ENCODE measurements around the gene DIS3L2.
"Not testable (repeated sequence)": the region's sequence is repeated elsewhere in the genome, so short reads cannot be mapped to it uniquely, and the experiment has no call there.

The DIS3L2 gene

GRCh38 chr2:232018181-232018580 is 56.7 kb downstream of the DIS3L2 start:
- DNase-seq, result no peak

DNA sequence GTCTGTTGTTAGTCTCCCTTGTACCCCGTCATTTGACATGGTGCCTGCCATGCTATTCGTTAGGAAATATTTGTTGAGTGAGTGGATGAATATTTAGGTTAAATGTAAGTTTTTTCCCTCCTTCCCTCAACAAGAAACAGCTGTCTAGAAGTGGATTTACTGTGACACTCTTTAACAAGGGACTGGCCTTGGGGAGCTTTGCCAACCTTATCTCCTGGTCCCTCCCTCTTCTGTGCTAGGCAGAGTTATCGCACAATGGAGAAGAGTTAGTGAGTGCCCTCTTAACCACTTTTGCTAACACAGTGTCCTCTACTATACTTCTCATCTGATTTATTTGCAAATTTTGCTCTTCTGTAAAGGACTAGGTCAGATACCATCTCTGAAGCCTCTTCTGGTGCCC is 61.2 kb downstream of the DIS3L2 start:
- DNase-seq, result no peak

DNA sequence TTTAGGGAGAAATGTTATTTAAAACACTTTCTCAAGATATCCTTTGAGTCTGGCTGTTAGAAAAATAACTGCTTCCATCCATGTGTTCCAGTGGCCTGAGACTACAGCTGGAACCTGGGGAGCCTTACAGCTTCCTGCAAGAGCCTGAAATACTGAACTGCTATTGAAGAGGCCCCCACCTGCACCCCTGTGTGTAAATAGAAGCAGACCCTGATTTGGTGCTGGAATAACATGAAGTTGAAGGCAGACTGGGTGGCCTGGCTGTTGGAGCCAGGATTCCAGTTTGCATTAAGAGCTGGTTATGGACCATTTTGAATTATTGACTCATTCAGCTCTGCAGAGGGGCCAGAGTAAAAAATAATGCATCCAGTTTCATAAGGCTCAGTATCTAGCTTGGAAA is 61.9 kb downstream of the DIS3L2 start:
- DNase-seq, result no peak

GRCh38 chr2:232024457-232024856 is 62.9 kb downstream of the DIS3L2 start:
- DNase-seq, result no peak

- DNase-seq, result no peak
These were observed 65.4 kb downstream of the DIS3L2 start for GRCh38 chr2:232026910-232027309.

DNA sequence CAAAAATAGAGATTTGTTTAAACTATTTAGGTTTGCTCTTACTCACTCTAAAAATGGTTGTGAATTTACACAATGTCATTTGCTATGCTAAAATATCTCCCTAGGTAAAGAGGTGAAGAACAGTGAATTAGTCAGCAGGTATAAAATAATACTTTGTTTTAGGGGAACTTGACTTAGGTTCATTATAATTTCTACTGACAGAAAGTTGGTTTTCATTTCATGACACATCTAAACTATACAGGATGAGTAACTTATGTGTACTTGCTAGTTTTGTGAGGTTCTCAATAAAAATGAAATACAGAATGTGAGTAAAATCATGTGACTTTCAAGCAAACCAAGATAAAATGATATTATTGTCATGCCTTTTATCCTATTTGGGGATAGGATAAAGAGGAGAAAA is 66.0 kb downstream of the DIS3L2 start:
- no peak for DNase-seq

- DNase-seq, result no peak
These were observed 66.6 kb downstream of the DIS3L2 start for GRCh38 chr2:232028071-232028470.

DNA sequence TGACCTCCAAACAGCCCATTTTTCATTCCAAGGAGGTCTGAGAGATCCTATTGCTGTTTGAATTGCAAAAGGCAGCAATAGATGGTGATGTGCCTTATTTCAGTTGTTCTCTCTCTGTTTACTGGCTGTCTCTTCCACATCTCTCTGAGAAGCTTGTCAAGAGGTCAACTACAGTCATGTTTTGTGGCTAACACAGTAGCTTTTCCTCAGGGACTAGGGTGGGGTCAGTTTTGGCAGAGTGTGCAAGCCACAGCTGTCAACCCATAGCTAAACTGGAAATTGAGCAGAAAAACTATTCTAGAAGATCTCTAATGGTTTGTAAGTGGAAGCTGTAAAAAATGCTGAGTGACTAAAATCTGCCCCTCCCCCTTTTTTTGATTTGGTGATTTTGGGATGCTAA is 67.1 kb downstream of the DIS3L2 start:
- no peak for DNase-seq

- DNase-seq, result no peak
These were observed 67.8 kb downstream of the DIS3L2 start for GRCh38 chr2:232029346-232029745.

DNA sequence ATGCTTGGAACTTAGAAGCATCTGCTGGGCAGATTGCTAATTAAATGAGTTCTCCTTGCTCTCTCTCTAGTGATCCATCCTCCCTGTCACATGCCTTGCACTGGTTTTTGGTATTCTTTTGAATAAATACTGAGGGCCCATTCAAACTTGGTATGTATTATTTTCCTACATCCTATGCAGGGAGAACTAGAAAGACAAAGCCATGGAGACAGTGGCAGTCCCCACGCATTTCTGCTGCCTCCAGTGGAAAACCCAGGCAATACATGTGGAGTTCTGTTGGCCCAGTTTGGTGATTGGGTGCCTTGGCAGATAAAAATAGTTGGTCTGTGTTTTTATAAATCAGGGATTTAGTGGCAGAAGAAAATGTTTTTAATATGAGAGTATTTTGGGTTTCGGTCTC is 68.7 kb downstream of the DIS3L2 start:
- no peak for DNase-seq

- not testable (repeated sequence) for DNase-seq
These were observed 73.8 kb downstream of the DIS3L2 start for GRCh38 chr2:232035292-232035691.

DNA sequence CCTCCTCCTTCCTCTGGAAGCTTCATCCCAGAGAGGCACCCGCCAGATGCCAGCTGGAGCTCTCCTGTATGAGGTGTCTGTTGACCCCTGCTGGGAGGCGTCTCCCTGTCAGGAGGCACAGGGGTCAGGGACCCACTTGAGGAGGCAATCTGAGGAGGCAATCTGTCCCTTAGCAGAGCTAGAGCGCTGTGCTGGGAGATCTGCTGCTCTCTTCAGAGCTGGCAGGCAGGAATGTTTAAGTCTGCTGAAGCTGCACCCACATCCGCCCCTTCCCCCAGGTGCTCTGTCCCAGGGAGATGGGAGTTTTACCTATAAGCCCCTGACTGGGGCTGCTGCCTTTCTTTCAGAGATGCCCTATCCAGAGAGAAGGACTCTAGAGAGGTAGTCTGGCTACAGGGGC is 75.4 kb downstream of the DIS3L2 start:
- not testable (repeated sequence) for DNase-seq

DNA sequence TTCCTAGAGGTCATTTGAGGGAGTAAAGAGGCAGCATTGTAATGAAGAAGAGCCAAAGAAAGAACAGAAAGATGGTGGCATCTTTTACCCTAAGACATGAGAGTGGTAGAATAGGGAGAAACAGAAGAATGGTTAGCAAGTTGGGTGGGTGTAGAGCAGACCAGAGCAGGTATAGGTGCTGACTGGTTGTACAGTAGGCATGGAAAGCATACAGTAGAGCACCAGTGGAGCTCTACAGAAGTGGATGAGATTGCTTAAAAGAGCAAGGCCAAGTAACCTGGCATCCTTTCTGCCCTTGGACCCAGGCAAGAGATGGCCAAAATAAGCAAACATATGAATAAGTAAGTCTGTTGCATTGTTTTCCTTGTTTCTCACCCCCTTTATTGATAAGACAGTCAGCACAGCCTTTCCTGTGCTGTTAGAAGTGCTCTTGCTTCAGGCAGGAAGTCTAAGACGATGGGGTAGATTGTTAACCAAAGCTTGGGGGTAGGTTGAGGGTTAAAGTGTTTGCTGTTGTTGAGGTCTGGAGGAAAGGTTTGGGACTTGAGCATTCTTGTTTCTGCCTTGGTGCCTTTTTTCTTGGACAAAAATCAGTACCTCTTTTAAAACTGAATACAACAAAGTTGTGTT is 76.9 kb downstream of the DIS3L2 start:
- no peak for DNase-seq

DNA sequence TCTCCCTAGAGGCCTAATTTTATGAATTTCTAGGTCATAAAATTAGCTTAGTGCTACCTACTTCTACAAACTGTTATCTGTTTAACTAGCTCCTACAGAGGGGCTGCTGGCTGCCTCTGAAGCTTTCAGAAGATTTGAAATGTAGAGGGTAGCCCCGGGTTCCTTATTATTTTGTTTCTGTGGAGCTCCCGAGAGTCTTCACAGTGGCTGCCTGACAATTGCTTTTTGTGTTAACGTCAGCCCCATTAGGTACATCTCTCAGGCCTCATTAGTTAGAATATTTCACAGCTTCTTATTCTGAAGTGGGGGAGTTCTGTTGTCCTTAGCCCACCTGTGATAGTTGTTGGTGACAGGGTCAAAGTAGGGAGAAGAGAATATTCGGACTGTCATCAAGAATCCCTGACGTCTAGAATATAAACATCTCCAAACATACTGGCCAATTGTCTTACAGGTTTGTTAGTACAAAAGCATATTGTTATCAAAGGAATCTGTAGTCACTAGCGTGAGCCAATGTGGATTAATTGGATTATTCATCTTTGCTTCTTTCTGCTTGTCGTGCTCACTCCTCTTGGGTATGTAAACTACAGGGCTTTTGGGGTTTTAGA is 77.5 kb downstream of the DIS3L2 start:
- no peak for DNase-seq

DNA sequence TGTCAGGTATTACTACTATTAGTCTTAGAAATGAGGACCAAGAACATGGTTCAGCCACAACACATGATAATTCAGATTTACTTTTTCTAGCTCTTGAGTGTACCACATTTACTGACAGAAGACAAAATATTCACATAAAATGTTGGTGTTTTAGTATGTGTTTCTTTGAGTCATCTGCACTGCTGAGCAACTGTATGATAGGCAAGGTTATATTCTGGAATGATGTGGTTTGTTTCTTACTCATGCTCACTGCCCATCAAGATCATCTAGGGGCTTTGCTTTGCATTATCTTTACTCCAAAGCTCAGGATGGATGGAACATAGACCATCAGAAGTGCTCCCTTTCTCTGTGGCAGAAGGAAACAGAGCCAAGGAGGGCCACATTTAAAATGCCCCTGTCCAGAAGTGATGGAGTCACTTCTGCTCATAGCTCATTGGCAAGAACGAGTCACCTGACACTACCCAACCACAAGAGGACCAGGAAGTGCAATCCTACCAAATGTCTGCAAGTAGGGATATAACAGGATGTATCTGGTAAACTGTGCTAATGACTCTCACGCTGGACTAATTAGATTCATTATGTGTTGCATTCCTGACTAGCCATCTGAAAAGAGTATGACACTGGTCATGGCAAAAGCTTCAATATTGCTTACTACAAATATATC is 81.5 kb downstream of the DIS3L2 start:
- no peak for DNase-seq

DNA sequence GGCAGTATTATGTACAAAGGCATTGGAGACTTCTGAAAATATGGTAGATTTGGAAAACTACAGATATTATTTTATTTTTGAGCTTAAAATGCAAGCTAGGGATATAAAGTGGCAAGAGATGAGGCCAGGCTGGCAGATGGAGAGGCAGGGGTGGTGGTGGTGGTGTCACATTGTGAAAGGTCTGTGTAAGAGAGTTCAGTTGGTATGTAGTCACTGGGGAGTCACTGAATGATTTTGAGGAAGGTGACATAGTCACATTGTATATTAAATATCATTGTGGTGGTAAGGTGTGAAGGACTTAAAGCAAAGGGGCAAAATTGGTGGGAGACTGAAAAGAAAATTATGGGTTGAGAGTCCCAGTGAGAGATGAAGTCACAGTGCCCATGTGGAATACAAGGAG is 82.5 kb downstream of the DIS3L2 start:
- no peak for DNase-seq

DNA sequence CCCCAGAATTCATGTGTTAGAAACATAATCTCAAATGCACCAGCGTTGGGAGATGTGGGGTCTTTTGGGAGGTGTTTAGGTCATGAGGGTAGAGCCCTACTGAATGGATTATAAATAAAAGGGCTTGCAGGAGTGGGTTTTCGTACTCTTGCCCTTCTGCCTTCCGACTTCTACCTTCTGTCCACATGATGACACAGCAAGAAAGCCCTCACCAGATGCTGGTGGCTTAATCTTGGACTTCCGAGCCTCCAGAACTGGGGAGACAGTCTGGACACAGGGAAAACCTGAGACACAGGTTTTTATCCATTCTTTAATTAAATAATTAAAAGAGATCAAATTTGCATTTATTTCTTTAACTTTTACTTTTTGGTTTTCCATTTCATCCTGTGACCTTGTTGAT is 87.8 kb downstream of the DIS3L2 start:
- DNase-seq, result no peak

GRCh38 chr2:232052591-232052990 is 91.1 kb downstream of the DIS3L2 start:
- no peak for DNase-seq

- DNase-seq, result no peak
These were observed 92.3 kb downstream of the DIS3L2 start for GRCh38 chr2:232053777-232054176.

- DNase-seq, result no peak
These were observed 96.8 kb downstream of the DIS3L2 start for GRCh38 chr2:232058063-232058877.

DNA sequence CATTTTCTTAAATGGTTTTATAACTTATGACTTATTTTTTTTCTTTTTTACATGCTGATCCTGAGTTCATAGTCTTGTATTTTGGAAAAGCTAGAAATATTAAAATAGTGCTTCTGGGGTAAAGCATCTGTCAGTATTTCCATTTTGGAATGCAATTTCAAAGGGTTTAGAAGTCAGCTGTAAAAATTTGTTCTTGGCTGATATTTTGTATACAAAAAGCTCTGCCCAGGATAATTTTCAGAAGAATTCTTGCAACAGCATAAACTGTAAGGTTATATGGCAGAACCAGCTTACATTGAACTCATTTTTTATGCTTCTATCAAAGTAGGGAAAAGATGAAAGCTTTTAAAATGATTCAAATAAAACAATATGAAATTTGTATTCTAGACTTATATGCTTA is 97.4 kb downstream of the DIS3L2 start:
- no peak for DNase-seq

DNA sequence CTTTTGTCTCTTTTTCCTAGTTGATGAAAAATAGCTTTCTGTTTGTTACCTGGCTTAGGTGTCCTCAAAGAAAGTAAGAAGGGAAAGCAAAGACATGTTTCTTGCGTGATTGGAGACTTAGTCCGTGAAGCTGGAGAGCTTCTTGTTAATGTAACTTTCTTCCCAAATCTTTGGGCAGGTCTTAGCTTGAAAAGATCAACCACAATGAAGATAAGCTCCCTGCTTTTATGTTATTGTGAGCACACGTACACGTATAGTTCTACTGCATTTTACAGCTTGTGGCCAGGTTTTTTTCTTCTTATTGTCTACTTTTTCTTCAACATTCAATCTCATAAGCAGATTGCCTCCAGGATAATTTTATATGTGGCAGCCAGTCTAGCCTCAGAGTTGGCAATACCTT is 99.8 kb downstream of the DIS3L2 start:
- no peak for DNase-seq

GRCh38 chr2:232073026-232073425 is 111.5 kb downstream of the DIS3L2 start:
- DNase-seq, result no peak

GRCh38 chr2:232073699-232074098 is 112.2 kb downstream of the DIS3L2 start:
- no peak for DNase-seq
